Upper lobe of left lung (tissue), 4 donors: ENCODE data around the gene SYNGR1.

ENCODE experiments used
- EP300 ChIP-seq, 4 donors: sonication (generic); formaldehyde crosslinking; IDR thresholded peaks; one replicate each; pipeline ENCODE4 v1.5.1; 2017; ENCODE audit warnings: antibody characterized with exemption in 4 of 4, control low read depth in 2 of 4
- POLR2A ChIP-seq, 4 donors: fragments of 450-650 bp; IDR thresholded peaks; one replicate each; pipeline ENCODE4 v1.5.1; 2016 to 2017; ENCODE audit warnings: antibody characterized with exemption in 4 of 4, mild to moderate bottlenecking in 2 of 4
- POLR2AphosphoS5 ChIP-seq, 2 donors: sonication (generic); formaldehyde crosslinking; IDR thresholded peaks; one replicate each; pipeline ENCODE4 v1.5.1; 2017; ENCODE audit warnings: antibody characterized with exemption in 2 of 2
- TF ChIP-seq, protein P1 (sequence below), 6 experiments: fragments of 450-650 bp in 4 of 6; fragments of 200-600 bp in 2 of 6; sonication (generic) in 2 of 6; IDR thresholded peaks; one replicate each; pipeline ENCODE4 v1.5.1; 2016 to 2019; ENCODE audit warnings: antibody characterized with exemption in 6 of 6

DNA sequence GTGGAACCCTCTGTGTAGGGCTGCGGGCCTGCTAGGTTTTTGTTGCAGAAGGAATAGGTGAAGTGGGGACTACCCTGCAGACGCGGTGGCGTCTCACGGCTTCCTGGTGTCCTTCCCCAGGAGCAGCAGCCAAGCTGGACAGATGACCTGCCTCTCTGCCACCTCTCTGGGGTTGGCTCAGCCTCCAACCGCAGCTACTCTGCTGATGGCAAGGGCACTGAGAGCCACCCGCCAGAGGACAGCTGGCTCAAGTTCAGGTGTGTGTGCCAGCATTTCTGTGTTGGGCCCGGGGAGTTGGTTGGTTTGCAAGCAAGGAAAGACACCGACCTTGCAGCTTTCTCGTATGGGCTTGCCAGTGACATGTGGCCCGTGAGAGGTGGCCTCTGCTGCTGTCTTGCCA lies 65.1 kb downstream of the SYNGR1 start:
- TF ChIP-seq, protein P1, sequence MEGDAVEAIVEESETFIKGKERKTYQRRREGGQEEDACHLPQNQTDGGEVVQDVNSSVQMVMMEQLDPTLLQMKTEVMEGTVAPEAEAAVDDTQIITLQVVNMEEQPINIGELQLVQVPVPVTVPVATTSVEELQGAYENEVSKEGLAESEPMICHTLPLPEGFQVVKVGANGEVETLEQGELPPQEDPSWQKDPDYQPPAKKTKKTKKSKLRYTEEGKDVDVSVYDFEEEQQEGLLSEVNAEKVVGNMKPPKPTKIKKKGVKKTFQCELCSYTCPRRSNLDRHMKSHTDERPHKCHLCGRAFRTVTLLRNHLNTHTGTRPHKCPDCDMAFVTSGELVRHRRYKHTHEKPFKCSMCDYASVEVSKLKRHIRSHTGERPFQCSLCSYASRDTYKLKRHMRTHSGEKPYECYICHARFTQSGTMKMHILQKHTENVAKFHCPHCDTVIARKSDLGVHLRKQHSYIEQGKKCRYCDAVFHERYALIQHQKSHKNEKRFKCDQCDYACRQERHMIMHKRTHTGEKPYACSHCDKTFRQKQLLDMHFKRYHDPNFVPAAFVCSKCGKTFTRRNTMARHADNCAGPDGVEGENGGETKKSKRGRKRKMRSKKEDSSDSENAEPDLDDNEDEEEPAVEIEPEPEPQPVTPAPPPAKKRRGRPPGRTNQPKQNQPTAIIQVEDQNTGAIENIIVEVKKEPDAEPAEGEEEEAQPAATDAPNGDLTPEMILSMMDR (IDR thresholded peaks at IDR 0.05) = no peak
- no peak for TF ChIP-seq POLR2AphosphoS5 (IDR thresholded peaks at IDR 0.05)
- no peak for TF ChIP-seq POLR2A (IDR thresholded peaks at IDR 0.05)
- no peak for TF ChIP-seq EP300 (IDR thresholded peaks at IDR 0.05)
